ENCODE measurements around the gene NLGN4X.

Gene NLGN4X

GRCh38 chrX:6120329-6120728 is 108.3 kb downstream of the NLGN4X start:
- no peak overlapping the region for H3K4me3 ChIP-seq (replicated peaks; ENCODE audit: insufficient read depth, low read length)
- no peak for DNase-seq (ENCODE audit: low read depth in 1 of 2, low spot score in 1 of 2)
- TF ChIP-seq POLR2AphosphoS5 (IDR thresholded peaks at IDR 0.05; ENCODE audit: low read depth) (no peak), SPI1 (IDR thresholded peaks at IDR 0.05; ENCODE audit: borderline replicate concordance, low read depth) (no peak), GABPA (IDR thresholded peaks at IDR 0.05; ENCODE audit: low read depth) (no peak), CTCF (IDR thresholded peaks at IDR 0.05; ENCODE audit: insufficient read depth, low read length) (no peak)
- TF ChIP-seq, protein P1, sequence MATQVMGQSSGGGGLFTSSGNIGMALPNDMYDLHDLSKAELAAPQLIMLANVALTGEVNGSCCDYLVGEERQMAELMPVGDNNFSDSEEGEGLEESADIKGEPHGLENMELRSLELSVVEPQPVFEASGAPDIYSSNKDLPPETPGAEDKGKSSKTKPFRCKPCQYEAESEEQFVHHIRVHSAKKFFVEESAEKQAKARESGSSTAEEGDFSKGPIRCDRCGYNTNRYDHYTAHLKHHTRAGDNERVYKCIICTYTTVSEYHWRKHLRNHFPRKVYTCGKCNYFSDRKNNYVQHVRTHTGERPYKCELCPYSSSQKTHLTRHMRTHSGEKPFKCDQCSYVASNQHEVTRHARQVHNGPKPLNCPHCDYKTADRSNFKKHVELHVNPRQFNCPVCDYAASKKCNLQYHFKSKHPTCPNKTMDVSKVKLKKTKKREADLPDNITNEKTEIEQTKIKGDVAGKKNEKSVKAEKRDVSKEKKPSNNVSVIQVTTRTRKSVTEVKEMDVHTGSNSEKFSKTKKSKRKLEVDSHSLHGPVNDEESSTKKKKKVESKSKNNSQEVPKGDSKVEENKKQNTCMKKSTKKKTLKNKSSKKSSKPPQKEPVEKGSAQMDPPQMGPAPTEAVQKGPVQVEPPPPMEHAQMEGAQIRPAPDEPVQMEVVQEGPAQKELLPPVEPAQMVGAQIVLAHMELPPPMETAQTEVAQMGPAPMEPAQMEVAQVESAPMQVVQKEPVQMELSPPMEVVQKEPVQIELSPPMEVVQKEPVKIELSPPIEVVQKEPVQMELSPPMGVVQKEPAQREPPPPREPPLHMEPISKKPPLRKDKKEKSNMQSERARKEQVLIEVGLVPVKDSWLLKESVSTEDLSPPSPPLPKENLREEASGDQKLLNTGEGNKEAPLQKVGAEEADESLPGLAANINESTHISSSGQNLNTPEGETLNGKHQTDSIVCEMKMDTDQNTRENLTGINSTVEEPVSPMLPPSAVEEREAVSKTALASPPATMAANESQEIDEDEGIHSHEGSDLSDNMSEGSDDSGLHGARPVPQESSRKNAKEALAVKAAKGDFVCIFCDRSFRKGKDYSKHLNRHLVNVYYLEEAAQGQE (IDR thresholded peaks at IDR 0.05; ENCODE audit: insufficient replicate concordance, low read depth), result no peak
- no peak overlapping the region for H3K27ac ChIP-seq (replicated peaks)
- no peaks in the 10 kb centered on the region for H3K27me3 ChIP-seq (ENCODE audit: insufficient read depth, poor library complexity, severe bottlenecking)

GRCh38 chrX:6095469-6095868 is 133.2 kb downstream of the NLGN4X start:
- no peaks in the 10 kb centered on the region for H3K27me3 ChIP-seq (ENCODE audit: insufficient read depth, poor library complexity, severe bottlenecking)
- no peak overlapping the region for H3K4me3 ChIP-seq (replicated peaks; ENCODE audit: insufficient read depth, low read length)
- DNase-seq (ENCODE audit: low read depth in 1 of 2, low spot score in 1 of 2), result no peak
- H3K27ac ChIP-seq (replicated peaks), result no peak overlapping the region
- TF ChIP-seq CTCF (IDR thresholded peaks at IDR 0.05; ENCODE audit: insufficient read depth, low read length) (no peak), POLR2AphosphoS5 (IDR thresholded peaks at IDR 0.05; ENCODE audit: low read depth) (no peak), GABPA (IDR thresholded peaks at IDR 0.05; ENCODE audit: low read depth) (no peak), SPI1 (IDR thresholded peaks at IDR 0.05; ENCODE audit: borderline replicate concordance, low read depth) (no peak)
- TF ChIP-seq, protein P1 (IDR thresholded peaks at IDR 0.05; ENCODE audit: insufficient replicate concordance, low read depth), result no peak

DNA sequence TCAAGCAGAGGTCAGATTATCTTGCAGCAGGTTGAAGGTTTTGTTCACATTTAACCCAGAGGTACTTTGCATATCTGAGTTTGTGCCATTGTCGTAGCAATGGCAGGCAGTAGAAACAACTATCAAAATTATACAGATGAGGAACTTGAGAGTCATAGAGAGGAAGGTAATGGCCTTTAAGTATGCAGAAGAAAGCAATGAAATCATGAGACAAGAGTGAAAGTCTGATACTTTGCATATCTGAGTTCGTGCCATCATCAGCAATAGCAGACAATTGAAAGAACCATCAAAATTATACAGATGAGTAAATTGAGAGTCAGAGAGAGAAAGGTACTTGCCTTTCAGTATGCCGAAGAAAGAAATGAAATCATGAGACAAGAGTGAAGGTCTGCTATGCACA is 154.1 kb downstream of the NLGN4X start:
- Histone ChIP-seq H3K27ac (replicated peaks) (no peak overlapping the region), H3K4me3 (replicated peaks; ENCODE audit: insufficient read depth, low read length) (no peak overlapping the region), H3K27me3 (ENCODE audit: insufficient read depth, poor library complexity, severe bottlenecking) (no peaks in the 10 kb centered on the region)
- DNase-seq (ENCODE audit: low read depth in 1 of 2, low spot score in 1 of 2), result no peak
- TF ChIP-seq SPI1 (IDR thresholded peaks at IDR 0.05; ENCODE audit: borderline replicate concordance, low read depth) (no peak), GABPA (IDR thresholded peaks at IDR 0.05; ENCODE audit: low read depth) (no peak), CTCF (IDR thresholded peaks at IDR 0.05; ENCODE audit: insufficient read depth, low read length) (no peak), POLR2AphosphoS5 (IDR thresholded peaks at IDR 0.05; ENCODE audit: low read depth) (no peak)
- TF ChIP-seq, protein P1 (IDR thresholded peaks at IDR 0.05; ENCODE audit: insufficient replicate concordance, low read depth), result no peak
